Uterus (tissue), 2 donors: ENCODE results near the gene RET.

ENCODE experiments used
- POLR2A ChIP-seq, 2 donors: fragments of 450-650 bp; IDR thresholded peaks; one replicate each; pipeline ENCODE4 v1.6.1; 2016; ENCODE audit warnings: antibody characterized with exemption in 2 of 2, mild to moderate bottlenecking in 1 of 2, moderate library complexity in 1 of 2
- TF ChIP-seq, protein P1 (sequence below), 4 experiments: fragments of 200-600 bp in 2 of 4; fragments of 450-650 bp in 2 of 4; sonication (generic) in 2 of 4; IDR thresholded peaks; one replicate each; pipeline ENCODE4 v1.5.1; 2016 to 2019; ENCODE audit warnings: antibody characterized with exemption in 4 of 4, mild to moderate bottlenecking in 2 of 4, moderate library complexity in 1 of 4

DNA sequence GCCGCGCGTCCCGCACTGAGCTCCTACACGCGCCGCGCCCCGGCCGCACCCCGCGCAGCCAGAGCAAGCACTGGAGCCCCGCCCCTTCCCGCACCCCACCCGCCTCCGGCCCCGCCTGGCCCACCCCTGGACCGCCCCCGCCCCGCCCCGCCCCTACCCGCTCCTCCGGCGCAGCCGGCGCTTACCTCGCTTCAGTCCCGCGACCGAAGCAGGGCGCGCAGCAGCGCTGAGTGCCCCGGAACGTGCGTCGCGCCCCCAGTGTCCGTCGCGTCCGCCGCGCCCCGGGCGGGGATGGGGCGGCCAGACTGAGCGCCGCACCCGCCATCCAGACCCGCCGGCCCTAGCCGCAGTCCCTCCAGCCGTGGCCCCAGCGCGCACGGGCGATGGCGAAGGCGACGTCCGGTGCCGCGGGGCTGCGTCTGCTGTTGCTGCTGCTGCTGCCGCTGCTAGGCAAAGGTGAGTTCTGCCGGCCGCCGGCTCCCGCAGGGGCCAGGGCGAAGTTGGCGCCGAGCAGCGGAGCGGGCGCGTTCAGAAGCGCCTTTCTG, at the start of gene RET:
- TF ChIP-seq, protein P1, sequence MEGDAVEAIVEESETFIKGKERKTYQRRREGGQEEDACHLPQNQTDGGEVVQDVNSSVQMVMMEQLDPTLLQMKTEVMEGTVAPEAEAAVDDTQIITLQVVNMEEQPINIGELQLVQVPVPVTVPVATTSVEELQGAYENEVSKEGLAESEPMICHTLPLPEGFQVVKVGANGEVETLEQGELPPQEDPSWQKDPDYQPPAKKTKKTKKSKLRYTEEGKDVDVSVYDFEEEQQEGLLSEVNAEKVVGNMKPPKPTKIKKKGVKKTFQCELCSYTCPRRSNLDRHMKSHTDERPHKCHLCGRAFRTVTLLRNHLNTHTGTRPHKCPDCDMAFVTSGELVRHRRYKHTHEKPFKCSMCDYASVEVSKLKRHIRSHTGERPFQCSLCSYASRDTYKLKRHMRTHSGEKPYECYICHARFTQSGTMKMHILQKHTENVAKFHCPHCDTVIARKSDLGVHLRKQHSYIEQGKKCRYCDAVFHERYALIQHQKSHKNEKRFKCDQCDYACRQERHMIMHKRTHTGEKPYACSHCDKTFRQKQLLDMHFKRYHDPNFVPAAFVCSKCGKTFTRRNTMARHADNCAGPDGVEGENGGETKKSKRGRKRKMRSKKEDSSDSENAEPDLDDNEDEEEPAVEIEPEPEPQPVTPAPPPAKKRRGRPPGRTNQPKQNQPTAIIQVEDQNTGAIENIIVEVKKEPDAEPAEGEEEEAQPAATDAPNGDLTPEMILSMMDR (IDR thresholded peaks at IDR 0.05): no peak
- no peak for TF ChIP-seq POLR2A (IDR thresholded peaks at IDR 0.05)
